ENCODE data around the gene EID2B. TPM values are rescaled to one million over a fixed set of nuclear protein-coding genes. Genes with fewer than 3 reads are reported as not detected.

The EID2B gene
- total and polyA plus RNA-seq, 9 of the 15 experiments (the other 6 are each of a cell fraction or from before 2014, with no cell fraction given), result 2.8 to 8.8 (median 4.8) TPM

GRCh38 chr19:39502640-39503417, 29.8 kb downstream of the EID2B start:
- H4K20me1 ChIP-seq (replicated peaks; ENCODE audit: control insufficient read depth, insufficient read depth, low read length), result no peaks in the 10 kb centered on the region
- peak overlapping the region; percentile 99 for H2AFZ ChIP-seq (ENCODE audit: low read depth, low read length)
- ChIA-PET CTCF (ENCODE audit: low intra/inter-chr PET ratio) (interaction anchor here (0.6 to 1.4 kb wide), 2 partner anchors 26 to 29 kb away, joined by 3 read pairs; no protein-coding TSS in a partner anchor), POLR2A (interaction anchor here (0.6 to 1.6 kb wide), 7 partner anchors 22 to 80 kb away, joined by 3 to 9 read pairs (median 4); partner anchors contain the start of genes EID2B, RPS16 and TIMM50)
- no peaks in the 10 kb centered on the region for H3K9me3 ChIP-seq (replicated peaks; ENCODE audit: control insufficient read depth, insufficient read depth, low read depth, low read length)
- WGBS (ENCODE audit: insufficient coverage, low coverage, missing lambda C conversion rate), result 7% methylated on average over 24 of the region's 69 CpGs
- FAIRE-seq, result peak; percentile 57
- peak overlapping the region; percentile 33 for H3K4me3 ChIP-seq
- no TSS peak for BruUV-seq (replicated peaks)
- no peaks in the 10 kb centered on the region for H3K27me3 ChIP-seq (ENCODE audit: control insufficient read depth in 2 of 2, insufficient read depth in 2 of 2, low read length in 2 of 2)
- intact Hi-C loops (cut with micrococcal nuclease), result loop anchor here (2.0 kb wide), 1 partner anchor 62 kb away; no protein-coding TSS in a partner anchor
- H3K36me3 ChIP-seq (ENCODE audit: control insufficient read depth, insufficient read depth, low read length), result no peaks in the 10 kb centered on the region
- in situ Hi-C loops (cut with MboI), result no loop called here
- DNase-seq (ENCODE audit: extremely low read depth in 1 of 4, low spot score in 3 of 4), result peak; percentile 88 to 91 (median 90)
- H3K9me1 ChIP-seq (ENCODE audit: control insufficient read depth, insufficient read depth, low read length), result no peaks in the 10 kb centered on the region
- peak; percentile 68 for ATAC-seq
- H3K4me1 ChIP-seq (replicated peaks in 1 of 2; ENCODE audit: control insufficient read depth in 2 of 2, insufficient read depth in 2 of 2, low read length in 2 of 2), result peaks cover 19 to 47% of the 10 kb centered on the region in 2 experiments
- H3K4me2 ChIP-seq (ENCODE audit: insufficient read depth, low read length), result peak overlapping the region; percentile 53
- H3K79me2 ChIP-seq (ENCODE audit: control insufficient read depth, insufficient read depth, low read length), result no peaks in the 10 kb centered on the region
- peak overlapping the region; percentile 50 to 80; a peak in 3 of 4 replicates for H3K9ac ChIP-seq (ENCODE audit: insufficient read depth in 1 of 2, low read depth in 2 of 2, low read length in 2 of 2)
- H3K27ac ChIP-seq (ENCODE audit: extremely low read depth, low read depth, low read length), result peak overlapping the region; percentile 50; the same call in 2 of the 3 replicates
- TF ChIP-seq ERF (CRISPR knock-in tag; IDR thresholded peaks at IDR 0.05), result 0 out of 2 replicates have a peak, but pooled peaks have one; percentile 6
- peak; percentile 93 for TF ChIP-seq ZNF740 (CRISPR knock-in tag; IDR thresholded peaks at IDR 0.05)
- TF ChIP-seq ZNF740 (tag; IDR thresholded peaks at IDR 0.05), result no peak
- TF ChIP-seq CUX1 (CRISPR knock-in tag; IDR thresholded peaks at IDR 0.05), result no peak
- TF ChIP-seq ETV5 (CRISPR knock-in tag; IDR thresholded peaks at IDR 0.05; ENCODE audit: low read depth), result peak; percentile 51; the same call in 1 of the 2 replicates
- TF ChIP-seq ZC3H4 (CRISPR knock-in tag; IDR thresholded peaks at IDR 0.05; ENCODE audit: borderline replicate concordance), result peak; percentile 85
